GM15510 (cell line): ENCODE data around the gene HEATR9.

Experiments used
- POLR2A ChIP-seq: IDR thresholded peaks from 3 replicates; pipeline ENCODE4 v1.6.1; 2011; ENCODE audit warnings: borderline replicate concordance; ENCODE audit not compliant: insufficient read length; ENCODE audit errors: extremely low read depth

The HEATR9 gene

GRCh38 chr17:35847633-35848373 is 20.9 kb downstream of the HEATR9 start:
- no peak for TF ChIP-seq POLR2A

- TF ChIP-seq POLR2A: no peak
Measured at GRCh38 chr17:35847006-35847405, 21.7 kb downstream of the HEATR9 start.

DNA sequence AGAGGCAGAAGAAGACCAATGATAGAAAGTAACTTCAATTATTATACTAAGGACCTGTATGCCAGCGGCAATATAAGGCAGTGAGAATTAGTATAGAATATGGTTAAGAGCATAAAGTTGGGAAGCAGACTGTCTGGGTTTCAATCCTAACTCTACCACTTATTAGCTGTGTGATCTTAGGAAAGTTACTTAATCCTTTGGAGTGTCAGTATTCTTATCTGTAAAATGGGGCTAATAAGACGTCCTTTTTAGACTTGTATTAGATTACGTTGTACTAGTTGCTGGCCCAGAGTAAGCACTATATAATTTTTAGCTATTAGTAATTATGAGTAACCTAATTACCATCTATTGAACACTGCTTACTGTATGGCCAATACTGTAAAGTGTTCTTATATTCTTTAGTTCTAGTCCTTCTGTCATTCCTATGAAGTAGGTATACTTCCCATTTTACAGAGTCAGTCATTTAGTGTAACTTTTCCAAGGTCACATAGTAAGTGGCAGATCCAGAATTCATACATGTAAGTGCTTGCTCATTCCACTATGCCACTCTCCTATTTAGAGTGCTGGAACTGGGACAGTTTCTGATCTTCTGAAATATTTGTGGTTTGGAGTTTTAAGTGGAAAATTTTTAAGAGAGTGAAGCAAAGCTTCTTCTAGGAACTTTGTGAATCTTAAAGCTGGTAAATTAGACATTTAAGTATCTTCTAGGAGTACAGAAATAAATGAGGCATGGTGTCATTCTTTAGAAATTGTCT is 22.5 kb downstream of the HEATR9 start:
- TF ChIP-seq POLR2A: no peak

DNA sequence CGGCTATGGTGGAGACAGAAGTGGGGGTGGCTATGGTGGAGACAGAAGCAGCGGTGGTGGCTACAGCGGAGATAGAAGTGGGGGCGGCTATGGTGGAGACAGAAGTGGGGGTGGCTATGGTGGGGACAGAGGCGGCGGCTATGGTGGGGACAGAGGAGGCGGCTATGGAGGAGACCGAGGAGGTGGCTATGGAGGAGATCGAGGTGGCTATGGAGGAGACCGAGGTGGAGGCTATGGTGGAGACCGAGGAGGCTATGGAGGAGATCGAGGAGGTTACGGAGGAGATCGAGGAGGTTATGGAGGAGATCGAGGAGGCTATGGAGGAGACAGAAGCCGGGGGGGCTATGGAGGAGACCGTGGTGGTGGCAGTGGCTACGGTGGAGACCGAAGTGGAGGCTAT is 24.1 kb downstream of the HEATR9 start:
- TF ChIP-seq POLR2A: no peak

DNA sequence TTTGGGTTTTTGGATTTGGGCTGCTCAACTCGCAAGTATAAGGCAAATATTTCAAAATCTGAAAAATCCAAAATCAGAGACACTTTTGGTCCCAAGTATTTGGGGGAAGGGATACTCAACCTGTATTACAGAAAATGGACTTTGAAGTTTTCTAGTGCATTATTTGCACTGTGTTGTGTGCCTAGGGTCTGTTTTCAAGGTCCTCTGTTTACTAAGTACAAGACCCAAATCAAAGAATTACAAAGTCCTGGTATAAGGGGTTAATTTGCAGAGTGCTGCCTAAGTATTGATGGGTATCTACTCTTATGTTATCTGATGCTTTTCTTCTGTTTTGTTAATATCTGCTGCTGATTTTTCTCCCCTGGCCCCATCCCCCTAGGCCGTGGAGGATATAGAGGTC is 25.0 kb downstream of the HEATR9 start:
- no peak for TF ChIP-seq POLR2A

DNA sequence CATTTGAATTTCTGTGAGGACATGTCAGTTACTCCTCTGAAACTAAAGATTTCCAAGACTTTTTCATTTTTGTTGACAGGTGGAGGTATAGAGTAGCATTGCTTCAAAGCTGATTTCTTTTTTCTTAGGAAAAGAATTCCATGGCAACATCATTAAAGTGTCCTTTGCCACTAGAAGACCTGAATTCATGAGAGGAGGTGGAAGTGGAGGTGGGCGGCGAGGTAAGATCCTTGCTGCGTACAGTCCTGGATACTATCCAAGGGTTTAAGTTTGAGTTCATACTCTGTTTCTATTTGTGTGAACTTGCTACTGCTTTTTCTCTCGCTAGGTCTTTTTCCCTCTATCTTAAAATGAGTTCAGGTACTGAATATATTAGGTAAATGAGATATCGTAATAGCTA is 26.5 kb downstream of the HEATR9 start:
- no peak for TF ChIP-seq POLR2A

DNA sequence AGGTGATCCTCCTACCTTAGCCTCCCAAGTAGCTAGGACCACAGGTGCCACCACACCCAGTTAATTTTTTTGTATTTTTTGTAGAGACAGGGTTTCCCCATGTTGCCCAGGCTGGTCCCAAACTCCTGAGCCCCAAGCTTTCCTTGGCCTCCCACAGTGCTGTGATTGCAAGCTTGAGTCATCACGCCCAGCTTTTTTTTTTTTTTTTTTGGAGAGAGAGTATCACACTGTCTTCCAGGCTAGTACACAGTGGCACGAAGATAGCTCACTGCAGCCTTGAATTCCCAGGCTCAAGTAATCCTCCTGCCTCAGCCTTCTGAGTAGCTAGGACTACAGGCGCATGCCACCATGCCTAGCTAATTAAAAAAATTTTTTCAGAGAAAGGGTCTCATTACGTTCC is 27.2 kb downstream of the HEATR9 start:
- no peak for TF ChIP-seq POLR2A

DNA sequence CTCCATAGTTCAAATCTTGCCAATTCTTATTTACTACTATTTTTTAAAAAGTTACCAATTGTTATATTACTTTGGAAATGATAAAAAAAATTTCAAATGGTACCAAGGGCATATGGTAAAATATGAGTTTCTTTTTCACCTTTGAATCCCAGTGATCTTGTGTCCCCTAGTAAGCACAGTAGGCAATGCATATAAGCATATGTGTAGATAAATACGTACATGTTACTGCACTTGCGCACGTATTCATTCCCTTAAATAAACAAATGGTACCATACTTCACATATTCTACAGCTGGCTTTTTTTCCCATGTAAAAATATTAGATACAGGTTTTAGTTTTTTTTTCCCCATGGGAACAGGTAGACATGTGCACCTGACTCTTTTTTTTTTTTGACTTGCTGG is 27.6 kb downstream of the HEATR9 start:
- TF ChIP-seq POLR2A: no peak

GRCh38 chr17:35825206-35825605 is 43.5 kb downstream of the HEATR9 start:
- TF ChIP-seq POLR2A: no peak

GRCh38 chr17:35821308-35821707 is 47.4 kb downstream of the HEATR9 start:
- TF ChIP-seq POLR2A: no peak

- no peak for TF ChIP-seq POLR2A
Measured at GRCh38 chr17:35819455-35819854, 49.2 kb downstream of the HEATR9 start.

- no peak for TF ChIP-seq POLR2A
Measured at GRCh38 chr17:35817196-35817595, 51.5 kb downstream of the HEATR9 start.

DNA sequence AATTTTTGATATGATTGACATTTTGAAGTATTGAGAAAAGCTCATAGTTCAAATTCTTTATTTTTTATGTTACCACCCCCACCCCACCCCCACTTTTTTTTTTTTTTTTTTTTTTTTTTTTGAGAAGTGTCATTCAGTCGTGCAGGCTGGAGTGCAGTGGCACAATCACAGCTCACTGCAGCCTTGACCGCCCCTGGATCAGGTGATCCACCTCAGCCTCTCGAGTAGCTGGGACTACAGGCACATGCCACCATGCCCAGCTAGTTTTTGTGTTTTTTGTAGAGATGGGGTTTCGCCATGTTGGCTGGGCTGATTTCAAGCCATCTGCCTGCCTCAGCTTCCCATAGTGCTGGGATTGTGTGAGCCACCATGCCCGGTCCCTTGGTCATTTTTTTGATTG is 52.0 kb downstream of the HEATR9 start:
- no peak for TF ChIP-seq POLR2A

DNA sequence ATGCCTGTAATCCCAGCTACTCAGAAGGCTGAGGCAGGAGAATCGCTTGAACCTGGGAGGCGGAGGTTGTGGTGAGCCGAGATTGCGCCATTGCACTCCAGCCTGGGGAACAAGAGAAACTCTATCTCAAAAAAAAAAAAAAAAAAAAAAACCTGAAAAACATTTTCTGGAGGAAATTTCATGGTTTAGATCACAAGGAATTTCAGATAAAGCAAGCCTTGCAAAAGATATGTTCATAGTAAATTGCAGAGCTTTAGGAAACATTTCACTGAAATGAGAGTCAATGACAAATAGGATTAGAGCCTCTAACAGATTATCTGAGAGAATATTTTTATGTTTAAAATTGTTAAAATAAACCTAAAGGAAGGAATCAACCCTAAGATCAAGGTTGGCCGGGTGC is 56.2 kb downstream of the HEATR9 start:
- TF ChIP-seq POLR2A: no peak

- no peak for TF ChIP-seq POLR2A
Measured at GRCh38 chr17:35811759-35812158, 56.9 kb downstream of the HEATR9 start.

- no peak for TF ChIP-seq POLR2A
Measured at GRCh38 chr17:35809855-35810461, 58.7 kb downstream of the HEATR9 start.

DNA sequence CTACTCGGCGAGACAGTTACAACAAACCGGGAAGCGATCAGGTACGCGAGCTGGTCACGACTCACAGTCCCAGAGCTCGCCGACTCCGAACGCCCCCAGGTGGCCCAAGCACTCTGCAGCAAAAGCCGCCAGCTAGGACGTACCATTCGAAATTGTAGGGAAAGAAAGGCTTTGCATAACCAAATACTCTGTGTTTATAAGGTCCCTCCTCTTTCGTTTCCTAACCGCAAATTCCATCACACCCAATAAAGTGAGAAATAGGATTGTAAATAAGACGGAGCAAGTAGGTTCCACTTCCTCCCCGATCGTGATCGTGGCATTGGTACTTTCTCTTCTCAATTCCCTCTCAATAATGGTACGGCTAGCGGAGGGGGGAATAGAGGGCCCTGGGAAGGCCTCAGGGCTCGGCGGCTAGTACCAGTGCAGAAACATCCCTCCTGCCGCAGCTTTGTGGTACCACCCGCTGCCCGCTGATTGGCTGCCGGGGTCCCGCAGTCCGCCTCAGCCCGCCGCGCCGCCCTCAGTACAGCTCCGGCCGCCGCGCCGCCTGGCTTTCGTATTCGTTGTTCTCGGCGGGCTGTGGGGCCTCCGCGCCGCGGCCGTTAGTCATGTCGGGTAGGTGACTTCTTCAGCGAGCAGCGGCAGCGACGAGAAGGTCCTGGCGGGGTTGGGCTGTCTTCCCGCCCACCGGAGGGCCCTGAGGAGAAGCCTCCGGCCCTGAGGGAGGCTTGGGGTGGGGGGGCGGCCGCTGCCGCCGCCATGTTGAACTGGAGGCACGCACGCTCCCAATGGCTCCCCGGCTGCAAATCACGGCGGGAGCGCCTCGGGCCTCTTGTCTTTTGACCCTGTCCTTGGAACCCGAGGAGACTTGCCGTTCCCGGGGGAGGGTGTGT is 59.5 kb downstream of the HEATR9 start, which contains the start of gene TAF15:
Gene TAF15 (plus strand): TSS at position 523 of the 893 bp plus-strand sequence. CDS start 86 bp downstream, at position 609.
- TF ChIP-seq POLR2A: peak; percentile 99
